HFFc6 (cell line): Measurements from ENCODE around the gene ACTN2. TPM values are rescaled to one million over a fixed set of nuclear protein-coding genes. Genes with fewer than 3 reads are reported as not detected.

Source experiments
- DNase-seq: peaks from one replicate; pipeline ENCODE4 v3.0.0-alpha.2; 2018
- H3K27ac Mint-ChIP-seq: 2 replicates; pipeline ENCODE4 v1.8.0; 2020; ENCODE audit warnings: mild to moderate bottlenecking, mixed read lengths
- H3K27me3 Mint-ChIP-seq: 2 replicates; pipeline ENCODE4 v1.8.0; 2021; ENCODE audit warnings: mild to moderate bottlenecking, moderate library complexity, mixed read lengths; ENCODE audit not compliant: insufficient read depth
- H3K36me3 Mint-ChIP-seq: 2 replicates; pipeline ENCODE4 v1.8.0; 2021; ENCODE audit warnings: low read depth, mixed read lengths
- H3K4me1 Mint-ChIP-seq: 2 replicates; pipeline ENCODE4 v1.8.0; 2020; ENCODE audit warnings: low read depth, mixed read lengths
- H3K4me3 Mint-ChIP-seq: 2 replicates; pipeline ENCODE4 v1.8.0; 2020; ENCODE audit warnings: mild to moderate bottlenecking, moderate library complexity, mixed read lengths
- H3K9me3 Mint-ChIP-seq: 2 replicates; pipeline ENCODE4 v1.8.0; 2020; ENCODE audit warnings: mild to moderate bottlenecking, mixed read lengths
- CTCF ChIP-seq: fragments of 200-600 bp; sonication (generic); IDR thresholded peaks from 2 replicates; pipeline ENCODE4 v1.5.0; 2021; ENCODE audit warnings: antibody characterized with exemption, mild to moderate bottlenecking
- total RNA-seq, 6 experiments: library from RNA; stranded (reverse); fragmentation: NEBNext Ultra II Directional; extraction: Animal tissue kit (Norgen Biotek cat#: 25700); gene quantifications; 2 replicates in 1 of 6; 3 replicates in 5 of 6; pipeline ENCODE4 v1.2.3, GENCODE V29; 2021

Gene ACTN2
- total RNA-seq, 6 experiments from 2014 or later: not detected

- no peaks in the 10 kb centered on the region for H3K4me1 Mint-ChIP-seq
- H3K27ac Mint-ChIP-seq: no peak overlapping the region
- no peak overlapping the region for H3K4me3 Mint-ChIP-seq
- no peak for TF ChIP-seq CTCF
- no peaks in the 10 kb centered on the region for H3K36me3 Mint-ChIP-seq
- DNase-seq: no peak
- H3K9me3 Mint-ChIP-seq: peaks cover 5% of the 10 kb centered on the region; the same call in 1 of the 2 replicates
- no peaks in the 10 kb centered on the region; the same call in 1 of the 2 replicates for H3K27me3 Mint-ChIP-seq
Observed at GRCh38 chr1:236702791-236703394, 16.6 kb downstream of the ACTN2 start.

GRCh38 chr1:236705771-236706170, 19.5 kb downstream of the ACTN2 start:
- no peak for DNase-seq
- H3K4me1 Mint-ChIP-seq: no peaks in the 10 kb centered on the region
- no peak overlapping the region for H3K27ac Mint-ChIP-seq
- no peak overlapping the region for H3K4me3 Mint-ChIP-seq
- peaks cover 5% of the 10 kb centered on the region; the same call in 1 of the 2 replicates for H3K9me3 Mint-ChIP-seq
- H3K36me3 Mint-ChIP-seq: no peaks in the 10 kb centered on the region
- H3K27me3 Mint-ChIP-seq: no peaks in the 10 kb centered on the region; the same call in 1 of the 2 replicates
- no peak for TF ChIP-seq CTCF

GRCh38 chr1:236706183-236706582, 19.9 kb downstream of the ACTN2 start:
- no peaks in the 10 kb centered on the region for H3K36me3 Mint-ChIP-seq
- no peak overlapping the region for H3K27ac Mint-ChIP-seq
- DNase-seq: no peak
- no peaks in the 10 kb centered on the region for H3K4me1 Mint-ChIP-seq
- peaks cover 5% of the 10 kb centered on the region; the same call in 1 of the 2 replicates for H3K9me3 Mint-ChIP-seq
- H3K27me3 Mint-ChIP-seq: no peaks in the 10 kb centered on the region; the same call in 1 of the 2 replicates
- H3K4me3 Mint-ChIP-seq: no peak overlapping the region
- TF ChIP-seq CTCF: no peak

GRCh38 chr1:236710328-236710892, 24.1 kb downstream of the ACTN2 start:
- H3K27me3 Mint-ChIP-seq: no peaks in the 10 kb centered on the region
- H3K27ac Mint-ChIP-seq: no peak overlapping the region

GRCh38 chr1:236716160-236716559, 29.9 kb downstream of the ACTN2 start:
- Mint-ChIP-seq H3K27ac (no peak overlapping the region), H3K36me3 (no peaks in the 10 kb centered on the region), H3K4me1 (no peaks in the 10 kb centered on the region), H3K27me3 (peaks cover 1% of the 10 kb centered on the region; the same call in 1 of the 2 replicates), H3K9me3 (no peaks in the 10 kb centered on the region), H3K4me3 (no peak overlapping the region)
- no peak for DNase-seq
- no peak for TF ChIP-seq CTCF

More at GRCh38 chr1:236710328-236710892, 24.1 kb downstream of the ACTN2 start:
- Mint-ChIP-seq H3K9me3 (no peaks in the 10 kb centered on the region), H3K4me3 (no peak overlapping the region), H3K36me3 (no peaks in the 10 kb centered on the region), H3K4me1 (no peaks in the 10 kb centered on the region)
- TF ChIP-seq CTCF: no peak
- DNase-seq: no peak
